ENCODE data around the gene RASSF5. TPM values are rescaled to one million over a fixed set of nuclear protein-coding genes. Genes with fewer than 3 reads are reported as not detected.

The RASSF5 gene
- polyA plus RNA-seq, 1 of the 3 experiments (the other 2 are of a cell fraction) = 2.2 TPM

- H3K9me3 ChIP-seq = no peaks in the 10 kb centered on the region
- H3K27me3 ChIP-seq (ENCODE audit: insufficient read depth) = no peaks in the 10 kb centered on the region
- H3K27ac ChIP-seq (ENCODE audit: low read depth in 2 of 2, low read length in 1 of 2) = no peak overlapping the region
- ChIA-PET CTCF (interaction anchor here (0.7 to 7.0 kb wide), 31 partner anchors 9 to 520 kb away, joined by 3 to 92 read pairs (median 4); partner anchors contain the start of genes IKBKE and RASSF5), POLR2A (no interaction called here)
- no peaks in the 10 kb centered on the region for H3K9me2 ChIP-seq
- no peak overlapping the region for H3K9ac ChIP-seq
- H3K4me2 ChIP-seq = no peak overlapping the region
- no peaks in the 10 kb centered on the region for H4K20me1 ChIP-seq (ENCODE audit: insufficient read depth)
- no peak for TF ChIP-seq NFIC (IDR thresholded peaks at IDR 0.05; ENCODE audit: borderline replicate concordance)
- TF ChIP-seq RFX5 (IDR thresholded peaks at IDR 0.05; ENCODE audit: low read length) = no peak
- peak; percentile 72 for TF ChIP-seq RAD21 (IDR thresholded peaks at IDR 0.05; ENCODE audit: low read length)
- TF ChIP-seq CTCF (IDR thresholded peaks at IDR 0.05) = peak; percentile 89
- TF ChIP-seq SMC3 (IDR thresholded peaks at IDR 0.05; ENCODE audit: low read depth, low read length) = peak; percentile 46
- no peak for TF ChIP-seq IRF3 (IDR thresholded peaks at IDR 0.05; ENCODE audit: low read depth, low read length)
- peaks cover 30 to 55% of the 10 kb centered on the region in 2 experiments for H3K36me3 ChIP-seq (replicated peaks in 1 of 2; ENCODE audit: control insufficient read depth in 1 of 2, insufficient read depth in 2 of 2, low read length in 1 of 2)
- peaks cover 13 to 19% of the 10 kb centered on the region in 2 experiments for H3K4me1 ChIP-seq (ENCODE audit: control insufficient read depth in 1 of 2, insufficient read depth in 2 of 2, low read depth in 1 of 2, low read length in 1 of 2)
- 68% methylated on average over 9 of the region's 9 CpGs for WGBS (ENCODE audit: low lambda C conversion rate)
- no peak overlapping the region for H2AFZ ChIP-seq (ENCODE audit: low read depth)
- peaks cover 9% of the 10 kb centered on the region for H3F3A ChIP-seq (replicated peaks; ENCODE audit: insufficient read depth)
- no peak overlapping the region; a peak in 1 of 4 replicates for H3K4me3 ChIP-seq (ENCODE audit: low read depth in 2 of 2, low read length in 1 of 2)
- no peaks in the 10 kb centered on the region for H3K79me2 ChIP-seq (ENCODE audit: insufficient read depth)
- DNase-seq = peak; percentile 76
These were observed 45.5 kb upstream of the RASSF5 start for GRCh38 chr1:206461602-206462455.

- Histone ChIP-seq H3K9me3 (no peaks in the 10 kb centered on the region), H3K4me3 (ENCODE audit: low read depth in 2 of 2, low read length in 1 of 2) (no peak overlapping the region), H3K79me2 (ENCODE audit: insufficient read depth) (no peaks in the 10 kb centered on the region), H3K9me2 (no peaks in the 10 kb centered on the region), H2AFZ (ENCODE audit: low read depth) (no peak overlapping the region), H3K9ac (no peak overlapping the region), H3K27me3 (ENCODE audit: insufficient read depth) (no peaks in the 10 kb centered on the region), H3K36me3 (replicated peaks in 1 of 2; ENCODE audit: control insufficient read depth in 1 of 2, insufficient read depth in 2 of 2, low read length in 1 of 2) (peaks cover 25 to 50% of the 10 kb centered on the region in 2 experiments), H3K4me1 (ENCODE audit: control insufficient read depth in 1 of 2, insufficient read depth in 2 of 2, low read depth in 1 of 2, low read length in 1 of 2) (peaks cover under 1 to 12% of the 10 kb centered on the region in 2 experiments; a peak in 2 of 4 replicates), H4K20me1 (ENCODE audit: insufficient read depth) (no peaks in the 10 kb centered on the region), H3K27ac (ENCODE audit: low read depth in 2 of 2, low read length in 1 of 2) (no peak overlapping the region), H3K4me2 (no peak overlapping the region), H3F3A (replicated peaks; ENCODE audit: insufficient read depth) (peaks cover 9% of the 10 kb centered on the region)
- DNase-seq = no peak
- CTCF ChIA-PET = interaction anchor here (0.7 to 7.0 kb wide), 12 partner anchors 8 to 201 kb away, joined by 3 to 92 read pairs (median 4); partner anchors contain the start of gene RASSF5
- TF ChIP-seq ZBTB33 (IDR thresholded peaks at IDR 0.05; ENCODE audit: borderline replicate concordance, low read depth) (no peak), FOXM1 (IDR thresholded peaks at IDR 0.05; ENCODE audit: low read depth) (no peak), JUND (IDR thresholded peaks at IDR 0.05) (no peak), IRF3 (IDR thresholded peaks at IDR 0.05; ENCODE audit: low read depth, low read length) (no peak)
- POLR2A ChIA-PET = no interaction called here
- WGBS (ENCODE audit: low lambda C conversion rate) = 85% methylated on average over 1 of the region's 1 CpG
These were observed 44.2 kb upstream of the RASSF5 start for GRCh38 chr1:206463137-206463536.
